GM12874 (cell line): ENCODE data around the gene SLC14A1.
A peak's percentile ranks its signal among the peaks of the same experiment; 100 is the strongest.

Experiments used
- TF ChIP-seq, protein P1 (sequence below): IDR thresholded peaks from 2 replicates; pipeline ENCODE4 v1.5.1; 2011; ENCODE audit warnings: low read depth, mild to moderate bottlenecking, control low read depth, low read length, moderate library complexity; ENCODE audit not compliant: insufficient read depth

Gene SLC14A1

GRCh38 chr18:45733535-45733934 is 9.6 kb downstream of the SLC14A1 start:
- TF ChIP-seq, protein P1, sequence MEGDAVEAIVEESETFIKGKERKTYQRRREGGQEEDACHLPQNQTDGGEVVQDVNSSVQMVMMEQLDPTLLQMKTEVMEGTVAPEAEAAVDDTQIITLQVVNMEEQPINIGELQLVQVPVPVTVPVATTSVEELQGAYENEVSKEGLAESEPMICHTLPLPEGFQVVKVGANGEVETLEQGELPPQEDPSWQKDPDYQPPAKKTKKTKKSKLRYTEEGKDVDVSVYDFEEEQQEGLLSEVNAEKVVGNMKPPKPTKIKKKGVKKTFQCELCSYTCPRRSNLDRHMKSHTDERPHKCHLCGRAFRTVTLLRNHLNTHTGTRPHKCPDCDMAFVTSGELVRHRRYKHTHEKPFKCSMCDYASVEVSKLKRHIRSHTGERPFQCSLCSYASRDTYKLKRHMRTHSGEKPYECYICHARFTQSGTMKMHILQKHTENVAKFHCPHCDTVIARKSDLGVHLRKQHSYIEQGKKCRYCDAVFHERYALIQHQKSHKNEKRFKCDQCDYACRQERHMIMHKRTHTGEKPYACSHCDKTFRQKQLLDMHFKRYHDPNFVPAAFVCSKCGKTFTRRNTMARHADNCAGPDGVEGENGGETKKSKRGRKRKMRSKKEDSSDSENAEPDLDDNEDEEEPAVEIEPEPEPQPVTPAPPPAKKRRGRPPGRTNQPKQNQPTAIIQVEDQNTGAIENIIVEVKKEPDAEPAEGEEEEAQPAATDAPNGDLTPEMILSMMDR: 0 out of 2 replicates have a peak, but pooled peaks have one; percentile 19

DNA sequence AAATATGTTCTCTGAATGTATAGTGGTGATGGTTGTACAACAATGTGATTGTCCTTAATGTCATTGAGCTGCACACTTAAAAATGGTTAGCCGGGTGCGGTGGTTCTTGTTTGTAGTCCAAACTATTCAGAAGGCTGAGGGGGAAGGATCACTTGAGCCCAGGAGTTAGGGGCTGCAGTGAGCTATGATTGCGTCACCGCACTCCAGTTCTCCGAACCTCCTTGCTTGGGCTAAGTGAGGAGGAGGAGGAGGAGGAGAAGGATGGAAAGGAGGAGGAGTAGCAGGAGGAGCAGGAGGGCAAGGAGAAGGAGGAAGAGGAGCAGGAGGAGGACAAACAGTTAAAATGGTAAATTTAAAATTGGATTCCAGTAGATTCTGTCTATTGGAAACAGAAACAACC is 10.5 kb downstream of the SLC14A1 start:
- TF ChIP-seq, protein P1: no peak

- TF ChIP-seq, protein P1: no peak
Observed at GRCh38 chr18:45734944-45735343, 11.0 kb downstream of the SLC14A1 start.

DNA sequence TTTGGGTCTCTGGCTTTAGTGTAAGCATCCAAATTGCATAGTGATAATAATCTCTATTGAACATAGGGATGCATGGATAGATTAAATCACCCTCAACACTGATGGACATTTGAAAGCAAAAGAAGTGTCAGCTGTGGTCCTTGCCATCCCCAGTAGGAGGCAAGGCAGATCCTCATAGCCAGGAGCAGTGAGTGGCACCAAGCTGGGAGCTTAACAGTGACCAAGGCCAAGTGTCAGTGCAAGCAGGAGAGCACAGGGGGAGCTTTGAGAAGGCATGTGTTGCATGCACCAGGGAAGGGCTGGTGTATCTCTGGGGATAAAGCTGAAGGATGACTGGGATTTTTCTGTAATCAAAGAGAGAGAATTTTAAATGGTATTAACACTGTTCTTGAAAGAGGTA is 14.7 kb downstream of the SLC14A1 start:
- TF ChIP-seq, protein P1: no peak

DNA sequence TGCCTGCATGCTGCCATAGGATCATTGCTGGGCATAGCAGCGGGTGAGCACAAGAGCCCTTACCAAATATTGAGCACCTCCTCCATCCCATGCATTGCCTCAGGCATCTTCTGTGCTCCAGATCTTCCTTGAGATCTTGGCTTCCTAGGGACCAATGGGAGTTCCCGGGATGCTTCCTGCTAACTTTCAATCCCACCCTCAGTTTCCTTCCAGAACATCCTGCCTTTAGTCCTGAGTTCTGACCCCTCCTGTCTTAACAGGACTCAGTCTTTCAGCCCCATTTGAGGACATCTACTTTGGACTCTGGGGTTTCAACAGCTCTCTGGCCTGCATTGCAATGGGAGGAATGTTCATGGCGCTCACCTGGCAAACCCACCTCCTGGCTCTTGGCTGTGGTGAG is 15.3 kb downstream of the SLC14A1 start:
- TF ChIP-seq, protein P1: no peak

- TF ChIP-seq, protein P1: no peak
Observed at GRCh38 chr18:45739848-45740247, 15.9 kb downstream of the SLC14A1 start.

- TF ChIP-seq, protein P1: no peak
Observed at GRCh38 chr18:45741056-45741455, 17.1 kb downstream of the SLC14A1 start.

DNA sequence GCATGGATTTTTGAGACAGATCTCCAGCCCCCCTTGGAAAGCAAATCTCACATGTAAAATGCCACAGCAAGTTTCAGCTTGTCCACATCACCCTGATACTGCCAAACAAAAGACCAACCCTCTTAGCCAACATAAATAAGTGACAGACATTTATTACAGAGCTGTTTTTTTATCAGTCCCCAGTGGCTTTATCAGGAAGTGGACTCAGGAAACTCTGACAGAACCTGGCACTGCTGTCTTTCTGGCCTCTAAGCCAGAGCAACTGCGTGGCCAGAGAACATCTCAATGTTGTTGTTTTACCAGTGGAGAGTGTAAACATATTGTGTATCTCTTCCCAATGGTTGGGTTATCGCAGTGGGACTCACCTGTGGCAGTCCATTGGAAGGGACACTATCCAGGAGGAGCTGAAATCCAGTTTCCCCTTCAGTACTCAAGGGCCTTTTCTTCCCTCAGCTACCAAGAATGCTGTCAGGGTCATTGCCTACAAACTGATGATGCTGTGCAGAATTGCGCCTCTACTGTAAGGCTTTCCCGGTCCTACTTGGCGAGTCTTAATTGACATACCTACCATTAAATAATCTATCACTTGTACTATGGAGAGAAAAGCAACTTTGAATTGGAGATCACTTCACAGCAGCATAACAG is 22.0 kb downstream of the SLC14A1 start:
- TF ChIP-seq, protein P1: no peak
